ENCODE measurements around the gene AGER.

DNA sequence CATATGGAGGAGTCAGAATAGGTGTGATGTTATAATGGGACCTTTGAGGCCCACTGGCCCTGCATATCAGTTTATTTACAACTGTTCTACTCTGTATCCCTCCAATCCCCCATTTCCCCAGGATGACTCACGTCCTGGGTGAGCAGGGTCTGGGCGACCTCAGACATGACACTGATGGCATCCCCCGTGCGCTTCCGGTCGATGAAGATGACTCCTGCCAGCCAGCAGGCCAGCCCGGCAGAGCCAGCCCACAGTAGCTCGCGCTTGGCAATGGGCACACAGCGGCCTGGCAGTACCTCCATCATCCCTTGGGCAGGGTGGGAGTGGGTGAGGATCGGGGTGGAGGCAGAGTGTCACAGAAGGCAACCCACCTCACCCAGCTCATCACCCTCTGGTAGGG, 13.8 kb downstream of the AGER start:
- TF ChIP-seq, protein P1, sequence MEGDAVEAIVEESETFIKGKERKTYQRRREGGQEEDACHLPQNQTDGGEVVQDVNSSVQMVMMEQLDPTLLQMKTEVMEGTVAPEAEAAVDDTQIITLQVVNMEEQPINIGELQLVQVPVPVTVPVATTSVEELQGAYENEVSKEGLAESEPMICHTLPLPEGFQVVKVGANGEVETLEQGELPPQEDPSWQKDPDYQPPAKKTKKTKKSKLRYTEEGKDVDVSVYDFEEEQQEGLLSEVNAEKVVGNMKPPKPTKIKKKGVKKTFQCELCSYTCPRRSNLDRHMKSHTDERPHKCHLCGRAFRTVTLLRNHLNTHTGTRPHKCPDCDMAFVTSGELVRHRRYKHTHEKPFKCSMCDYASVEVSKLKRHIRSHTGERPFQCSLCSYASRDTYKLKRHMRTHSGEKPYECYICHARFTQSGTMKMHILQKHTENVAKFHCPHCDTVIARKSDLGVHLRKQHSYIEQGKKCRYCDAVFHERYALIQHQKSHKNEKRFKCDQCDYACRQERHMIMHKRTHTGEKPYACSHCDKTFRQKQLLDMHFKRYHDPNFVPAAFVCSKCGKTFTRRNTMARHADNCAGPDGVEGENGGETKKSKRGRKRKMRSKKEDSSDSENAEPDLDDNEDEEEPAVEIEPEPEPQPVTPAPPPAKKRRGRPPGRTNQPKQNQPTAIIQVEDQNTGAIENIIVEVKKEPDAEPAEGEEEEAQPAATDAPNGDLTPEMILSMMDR (IDR thresholded peaks at IDR 0.05): no peak
- no peak for TF ChIP-seq POLR2A (IDR thresholded peaks at IDR 0.05)
